NB4 (cell line): ENCODE measurements around the gene OSBPL2.
A peak's percentile ranks its signal among the peaks of the same experiment; 100 is the strongest.

Source experiments
- DNase-seq: peaks from one replicate; pipeline ENCODE4 v3.0.0; 2010; ENCODE audit warnings: low read depth
- H3K4me3 ChIP-seq: one replicate; pipeline ENCODE4 v1.5.1; 2011; ENCODE audit warnings: mild to moderate bottlenecking, low read depth, low read length, moderate library complexity
- MAX ChIP-seq: IDR thresholded peaks from 2 replicates; pipeline ENCODE4 v1.6.1; 2011; ENCODE audit warnings: low read depth, low read length
- MYC ChIP-seq: IDR thresholded peaks from 2 replicates; pipeline ENCODE4 v1.6.1; 2011; ENCODE audit warnings: low read depth, low read length
- POLR2A ChIP-seq: IDR thresholded peaks from 2 replicates; pipeline ENCODE4 v1.6.1; 2011; ENCODE audit warnings: mild to moderate bottlenecking; ENCODE audit not compliant: insufficient read length; ENCODE audit errors: extremely low read depth
- TF ChIP-seq, protein P1 (sequence below): IDR thresholded peaks from one replicate; pipeline ENCODE4 v1.5.1; 2012; ENCODE audit warnings: low read depth, low read length

OSBPL2 gene

DNA sequence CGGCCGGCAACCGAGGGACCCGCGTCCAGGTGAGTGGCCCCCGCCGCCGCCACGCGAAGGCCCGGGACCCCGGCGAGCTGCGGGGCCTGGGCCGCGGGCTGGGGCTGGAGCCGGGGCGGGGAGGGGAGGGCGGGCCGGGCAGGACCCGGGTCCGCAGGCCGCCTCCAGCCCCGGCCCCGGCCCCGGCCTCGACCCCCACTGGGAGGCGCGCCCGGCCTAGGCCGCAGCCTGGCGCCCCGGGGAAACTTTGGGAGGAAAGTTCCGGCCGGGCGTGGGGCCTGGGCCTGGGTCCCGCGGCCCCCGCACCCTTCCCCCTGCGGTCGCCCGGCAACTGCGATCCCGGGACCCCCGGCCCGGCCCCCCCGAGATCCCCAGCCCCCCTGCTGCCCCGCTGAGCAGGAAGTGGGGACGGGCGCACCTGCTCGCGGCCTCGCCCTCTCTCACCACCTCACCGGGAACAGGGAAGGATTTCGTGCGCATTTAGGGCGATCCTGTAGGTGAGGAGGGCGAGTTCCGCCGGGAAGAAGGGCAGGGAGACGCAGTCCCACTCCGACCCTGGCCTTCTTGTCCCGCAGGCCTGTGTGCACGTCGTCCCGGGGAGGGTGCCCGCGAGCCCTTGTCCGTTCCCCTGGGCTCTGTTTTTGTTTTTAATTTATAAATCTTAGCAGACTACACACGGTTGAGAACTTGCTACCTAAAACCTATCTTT is 402 bp downstream of the OSBPL2 start:
- peak overlapping the region; percentile 74 for H3K4me3 ChIP-seq
- DNase-seq: no peak
- TF ChIP-seq MAX: no peak

DNA sequence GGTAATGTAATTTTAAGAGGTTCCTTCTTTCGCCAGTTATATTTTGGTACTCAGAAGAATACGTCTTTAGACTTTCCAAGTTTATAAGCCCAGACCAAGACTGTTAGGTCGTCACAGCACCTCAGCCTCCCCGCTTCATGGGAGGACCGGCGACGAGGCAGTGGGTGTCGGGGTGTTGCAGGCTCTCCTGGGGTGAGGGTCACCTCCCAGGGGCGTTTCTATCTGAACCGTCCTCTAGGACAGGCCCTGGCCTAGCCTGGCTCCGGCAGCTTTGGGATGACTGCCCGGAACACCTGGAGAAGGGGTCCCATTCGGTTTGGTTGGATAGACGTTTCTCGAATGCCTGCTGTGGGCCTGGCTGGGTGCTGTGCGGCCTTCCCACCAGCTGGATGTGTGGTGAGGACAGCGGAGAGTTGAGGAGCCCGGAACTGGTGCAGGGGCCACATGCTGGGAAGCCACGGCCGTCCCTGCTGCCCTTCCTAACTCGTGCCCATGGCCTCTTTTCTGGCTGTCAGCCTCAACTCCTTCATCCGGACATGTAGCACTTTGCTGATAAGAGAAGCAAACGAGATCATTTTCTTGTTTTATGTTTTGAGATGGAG is 1.1 kb downstream of the OSBPL2 start:
- H3K4me3 ChIP-seq: peak overlapping the region; percentile 74
- TF ChIP-seq, protein P1, sequence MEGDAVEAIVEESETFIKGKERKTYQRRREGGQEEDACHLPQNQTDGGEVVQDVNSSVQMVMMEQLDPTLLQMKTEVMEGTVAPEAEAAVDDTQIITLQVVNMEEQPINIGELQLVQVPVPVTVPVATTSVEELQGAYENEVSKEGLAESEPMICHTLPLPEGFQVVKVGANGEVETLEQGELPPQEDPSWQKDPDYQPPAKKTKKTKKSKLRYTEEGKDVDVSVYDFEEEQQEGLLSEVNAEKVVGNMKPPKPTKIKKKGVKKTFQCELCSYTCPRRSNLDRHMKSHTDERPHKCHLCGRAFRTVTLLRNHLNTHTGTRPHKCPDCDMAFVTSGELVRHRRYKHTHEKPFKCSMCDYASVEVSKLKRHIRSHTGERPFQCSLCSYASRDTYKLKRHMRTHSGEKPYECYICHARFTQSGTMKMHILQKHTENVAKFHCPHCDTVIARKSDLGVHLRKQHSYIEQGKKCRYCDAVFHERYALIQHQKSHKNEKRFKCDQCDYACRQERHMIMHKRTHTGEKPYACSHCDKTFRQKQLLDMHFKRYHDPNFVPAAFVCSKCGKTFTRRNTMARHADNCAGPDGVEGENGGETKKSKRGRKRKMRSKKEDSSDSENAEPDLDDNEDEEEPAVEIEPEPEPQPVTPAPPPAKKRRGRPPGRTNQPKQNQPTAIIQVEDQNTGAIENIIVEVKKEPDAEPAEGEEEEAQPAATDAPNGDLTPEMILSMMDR: no peak
- TF ChIP-seq MYC (no peak), POLR2A (no peak), MAX (no peak)
- no peak for DNase-seq

DNA sequence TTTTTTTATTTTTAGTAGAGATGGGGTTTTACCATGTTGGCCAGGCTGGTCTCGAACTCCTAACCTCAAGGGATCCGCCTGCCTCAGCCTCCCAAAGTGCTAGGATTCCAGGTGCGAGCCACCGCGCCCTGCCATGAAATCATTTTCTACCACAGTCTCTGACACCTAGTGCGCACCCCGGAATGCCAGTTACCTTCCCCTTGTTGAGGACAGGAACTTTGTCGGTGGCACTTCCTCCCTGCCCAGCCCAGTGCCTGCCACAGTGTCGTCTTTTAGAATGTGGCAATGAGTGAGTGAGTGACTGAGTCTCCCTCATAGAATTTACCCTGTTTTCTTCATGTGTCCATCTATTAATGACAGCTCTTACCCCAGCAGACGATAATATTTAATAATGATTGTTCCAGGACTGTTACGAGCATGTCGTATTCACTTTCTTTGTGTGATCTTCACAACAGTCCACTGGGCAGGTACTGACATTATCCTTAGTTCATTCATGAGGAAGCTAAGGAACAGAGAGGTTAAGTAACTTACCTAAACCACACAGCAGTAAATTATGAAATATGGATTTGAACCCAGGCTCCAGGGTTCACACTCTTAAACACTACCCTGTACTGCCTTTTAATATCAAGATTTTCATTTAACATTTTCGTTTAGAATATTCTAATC is 1.8 kb downstream of the OSBPL2 start:
- TF ChIP-seq MAX (no peak), POLR2A (no peak), MYC (no peak)
- TF ChIP-seq, protein P1: no peak
- H3K4me3 ChIP-seq: no peak overlapping the region
- DNase-seq: no peak

DNA sequence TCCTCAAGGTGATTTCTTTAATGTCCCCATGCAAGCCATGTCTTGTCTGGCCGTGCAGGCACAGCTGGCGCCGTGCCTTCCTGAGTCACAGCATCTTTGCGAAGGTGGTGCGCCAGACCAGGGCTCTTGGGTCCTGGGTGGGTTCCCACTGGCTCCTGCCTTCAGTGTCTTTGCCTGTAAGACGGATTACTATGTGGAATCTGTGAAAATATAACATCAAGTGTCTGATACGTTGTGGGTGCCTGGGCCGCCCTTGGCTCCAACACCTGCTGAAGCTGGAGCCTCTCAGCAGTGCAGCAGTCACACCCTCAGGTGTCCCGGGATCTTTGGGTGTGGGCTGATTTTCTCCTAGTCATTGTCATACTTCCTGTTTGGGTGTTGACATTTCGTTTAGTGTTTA is 3.2 kb downstream of the OSBPL2 start:
- TF ChIP-seq, protein P1: no peak
- TF ChIP-seq MYC (no peak), MAX (no peak), POLR2A (no peak)
- H3K4me3 ChIP-seq: no peak overlapping the region
- DNase-seq: no peak

- TF ChIP-seq, protein P1: no peak
- TF ChIP-seq POLR2A (no peak), MAX (no peak), MYC (no peak)
- DNase-seq: no peak
Measured at GRCh38 chr20:62242176-62242575, 3.9 kb downstream of the OSBPL2 start.

DNA sequence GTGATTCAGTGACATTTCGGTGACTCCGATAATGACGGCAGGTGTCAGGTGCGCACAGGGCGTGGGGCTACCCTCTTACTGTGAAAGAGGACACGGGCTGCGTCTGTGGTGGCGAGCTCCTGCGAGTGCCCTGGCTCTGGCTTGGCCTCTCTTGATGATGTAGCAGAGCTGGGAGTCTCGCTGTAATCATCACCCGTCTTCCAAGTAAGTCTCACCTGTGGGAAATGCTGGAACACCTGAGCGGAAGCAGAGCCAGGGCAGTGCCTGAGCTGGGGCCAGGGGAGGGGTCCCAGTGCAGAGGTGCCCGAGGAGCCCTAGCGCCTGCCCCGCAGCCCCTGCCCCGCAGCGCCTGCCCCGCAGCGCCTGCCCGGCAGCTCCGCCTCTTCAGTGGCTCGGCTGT is 4.8 kb downstream of the OSBPL2 start:
- DNase-seq: no peak
- H3K4me3 ChIP-seq: no peak overlapping the region
- TF ChIP-seq MYC (no peak), MAX (no peak), POLR2A (no peak)
- TF ChIP-seq, protein P1: no peak

More at GRCh38 chr20:62242176-62242575, 3.9 kb downstream of the OSBPL2 start:
- no peak overlapping the region for H3K4me3 ChIP-seq
